ENCODE measurements around the gene ADAM17. TPM values are rescaled to one million over a fixed set of nuclear protein-coding genes. Genes with fewer than 3 reads are reported as not detected.

Gene ADAM17
- total RNA-seq, 3 donors from 2014 or later: 19.6 to 42.0 (median 21.6) TPM

DNA sequence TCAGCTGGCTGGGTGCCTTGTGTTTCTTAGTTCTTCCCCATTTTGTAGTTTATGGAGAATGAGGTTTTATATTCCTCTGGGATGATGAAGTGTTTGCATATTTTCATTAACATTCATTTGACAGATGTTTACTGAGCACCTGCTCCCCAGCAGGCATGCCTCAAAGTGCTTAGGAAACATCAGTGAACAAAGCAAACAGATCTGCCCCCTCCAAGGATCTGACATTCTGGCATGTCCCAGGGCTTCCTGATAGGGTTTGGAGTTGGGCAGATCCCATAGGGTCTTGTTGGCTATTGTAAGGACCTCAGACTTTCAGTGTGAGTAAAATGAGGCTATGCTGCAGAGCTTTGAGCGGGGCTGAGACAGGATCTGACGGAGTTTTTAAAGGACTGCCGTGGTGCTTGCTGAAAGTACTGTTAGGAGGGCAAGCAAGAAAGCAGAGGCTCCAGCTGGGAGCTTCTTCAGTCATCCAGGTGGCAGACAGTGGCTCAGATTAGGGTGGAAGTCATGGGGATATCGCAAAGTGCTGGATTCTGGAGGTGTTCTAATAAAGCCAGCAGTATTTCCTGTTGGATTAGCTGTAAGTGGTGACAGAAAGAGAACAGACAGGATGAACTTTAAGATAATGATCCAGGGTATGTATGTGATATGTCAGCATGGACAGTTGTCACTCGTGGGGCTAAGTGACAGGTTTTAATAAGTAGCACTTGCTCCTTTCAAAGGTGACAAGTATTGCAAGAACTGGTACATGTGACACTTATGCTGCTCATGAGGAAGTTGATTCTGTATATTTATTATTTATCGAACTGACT, 92.5 kb downstream of the ADAM17 start:
- peak in 1 of 2 donors; percentile 32 for ATAC-seq
- peaks cover 30% of the 10 kb centered on the region for H3K36me3 Mint-ChIP-seq (ENCODE audit: insufficient read depth)
- no peak for DNase-seq
- H3K9me3 Mint-ChIP-seq: no peaks in the 10 kb centered on the region
- H3K4me1 Mint-ChIP-seq (ENCODE audit: low read depth): no peaks in the 10 kb centered on the region
- H3K27me3 Mint-ChIP-seq (ENCODE audit: low read depth): no peaks in the 10 kb centered on the region
- no peak overlapping the region for H3K4me3 Mint-ChIP-seq

DNA sequence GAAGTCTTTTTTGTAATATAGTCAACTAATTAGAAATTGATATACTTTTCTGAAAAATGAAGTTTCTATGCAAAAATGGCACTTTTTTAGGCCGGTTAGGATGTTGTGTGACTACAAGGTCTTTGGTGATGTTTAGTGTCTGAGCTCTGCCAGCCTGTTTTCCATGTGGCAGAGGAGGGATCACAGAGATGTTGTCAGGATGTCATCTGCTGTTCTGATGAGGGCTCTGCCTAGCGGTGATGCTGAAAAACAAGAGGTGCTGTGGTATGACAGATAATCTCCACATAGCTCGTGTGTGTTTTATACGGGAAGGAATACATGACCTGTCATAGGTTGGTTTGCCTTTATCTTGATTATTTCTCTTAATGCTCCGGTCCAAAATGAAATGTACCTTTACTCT, 93.3 kb downstream of the ADAM17 start:
- H3K36me3 Mint-ChIP-seq (ENCODE audit: insufficient read depth): peaks cover 30% of the 10 kb centered on the region
- no peak overlapping the region for H3K4me3 Mint-ChIP-seq
- no peaks in the 10 kb centered on the region for H3K9me3 Mint-ChIP-seq
- DNase-seq: no peak
- no peak for ATAC-seq
- H3K27me3 Mint-ChIP-seq (ENCODE audit: low read depth): no peaks in the 10 kb centered on the region
- no peaks in the 10 kb centered on the region for H3K4me1 Mint-ChIP-seq (ENCODE audit: low read depth)

DNA sequence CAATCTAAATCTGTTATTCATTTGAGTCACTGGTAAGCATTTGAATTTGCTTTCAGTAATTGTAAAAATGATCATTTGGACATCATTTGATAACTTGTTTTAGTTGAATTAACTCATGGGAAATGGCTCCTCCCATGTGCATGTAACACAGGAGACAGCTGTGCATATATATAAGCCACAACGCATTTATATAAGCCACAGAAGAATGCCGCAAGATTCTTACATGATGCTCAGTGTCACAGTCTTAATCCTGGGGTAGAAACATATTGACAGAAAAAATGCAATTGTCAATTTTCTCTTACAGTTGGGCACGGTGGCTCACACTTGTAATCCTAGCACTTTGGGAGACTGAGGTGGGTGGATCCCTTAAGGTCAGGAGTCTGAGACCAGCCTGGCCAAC, 94.6 kb downstream of the ADAM17 start:
- H3K4me3 Mint-ChIP-seq: no peak overlapping the region
- no peaks in the 10 kb centered on the region for H3K27me3 Mint-ChIP-seq (ENCODE audit: low read depth)
- DNase-seq (no peak), ATAC-seq (no peak)
- peaks cover 27% of the 10 kb centered on the region for H3K36me3 Mint-ChIP-seq (ENCODE audit: insufficient read depth)
- no peaks in the 10 kb centered on the region for H3K4me1 Mint-ChIP-seq (ENCODE audit: low read depth)
- H3K9me3 Mint-ChIP-seq: no peaks in the 10 kb centered on the region

DNA sequence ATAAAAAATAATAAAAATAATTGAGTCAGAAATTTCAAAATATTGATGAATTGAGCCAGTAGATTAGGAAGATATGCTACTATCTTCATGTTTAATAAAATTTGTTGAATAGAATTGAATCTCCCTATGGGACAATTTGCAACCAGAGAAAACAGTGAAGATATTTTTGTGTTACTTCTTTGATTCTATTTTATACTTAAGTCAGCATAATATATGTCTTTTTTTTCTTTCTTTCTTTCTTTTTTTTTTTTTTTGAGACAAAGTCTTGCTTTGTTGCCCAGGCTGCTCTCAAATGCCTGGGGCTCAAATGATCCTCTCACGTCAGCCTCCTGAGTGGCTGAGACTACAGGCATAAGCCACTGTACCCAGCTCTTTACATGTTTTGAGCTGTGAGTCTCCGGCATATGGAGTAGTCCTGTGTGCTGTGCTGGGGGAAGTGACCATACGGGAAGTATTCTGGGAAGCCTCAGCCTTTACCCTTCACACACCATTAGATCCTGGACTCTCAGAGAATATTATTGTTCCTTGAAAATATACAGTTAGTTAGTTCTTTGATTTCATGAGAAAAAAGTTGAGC, 95.1 kb downstream of the ADAM17 start:
- H3K4me1 Mint-ChIP-seq (ENCODE audit: low read depth): no peaks in the 10 kb centered on the region
- peaks cover 22% of the 10 kb centered on the region for H3K36me3 Mint-ChIP-seq (ENCODE audit: insufficient read depth)
- no peak overlapping the region for H3K4me3 Mint-ChIP-seq
- ATAC-seq: no peak
- H3K27me3 Mint-ChIP-seq (ENCODE audit: low read depth): no peaks in the 10 kb centered on the region
- H3K9me3 Mint-ChIP-seq: no peaks in the 10 kb centered on the region
- no peak for DNase-seq

DNA sequence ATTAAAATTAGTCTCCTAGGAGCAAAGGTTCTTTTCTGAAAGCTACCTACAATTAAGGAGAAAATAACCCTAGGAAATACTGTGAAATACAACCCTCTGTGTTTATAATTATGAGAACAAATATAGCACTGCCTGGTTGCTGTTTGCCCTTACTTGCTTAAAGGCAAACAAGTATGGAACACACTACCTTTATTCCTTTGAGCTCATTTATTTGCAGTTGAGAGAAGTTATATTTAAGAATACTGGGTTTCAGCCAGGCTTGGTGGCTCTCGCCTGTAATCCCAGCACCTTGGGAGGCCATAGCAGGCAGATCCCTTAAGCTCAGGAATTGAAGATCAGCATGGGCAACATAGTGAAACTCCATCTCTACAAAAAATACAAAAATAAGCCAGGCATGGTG, 104.4 kb downstream of the ADAM17 start:
- Mint-ChIP-seq H3K27me3 (ENCODE audit: low read depth) (no peaks in the 10 kb centered on the region), H3K4me1 (ENCODE audit: low read depth) (no peaks in the 10 kb centered on the region), H3K4me3 (no peak overlapping the region), H3K9me3 (no peaks in the 10 kb centered on the region), H3K36me3 (ENCODE audit: insufficient read depth) (peaks cover 24% of the 10 kb centered on the region)
- ATAC-seq: no peak
- no peak for DNase-seq

GRCh38 chr2:9445089-9445488, 110.5 kb downstream of the ADAM17 start:
- no peaks in the 10 kb centered on the region for H3K27me3 Mint-ChIP-seq (ENCODE audit: low read depth)
- ATAC-seq (peak; percentile 73 to 79), DNase-seq (no peak)
- H3K36me3 Mint-ChIP-seq (ENCODE audit: insufficient read depth): peaks cover 38% of the 10 kb centered on the region
- H3K9me3 Mint-ChIP-seq: no peaks in the 10 kb centered on the region
- no peak overlapping the region for H3K4me3 Mint-ChIP-seq
- peaks cover 6% of the 10 kb centered on the region for H3K4me1 Mint-ChIP-seq (ENCODE audit: low read depth)

GRCh38 chr2:9443526-9443925, 112.1 kb downstream of the ADAM17 start:
- H3K27me3 Mint-ChIP-seq (ENCODE audit: low read depth): no peaks in the 10 kb centered on the region
- peaks cover 6% of the 10 kb centered on the region for H3K4me1 Mint-ChIP-seq (ENCODE audit: low read depth)
- H3K4me3 Mint-ChIP-seq: no peak overlapping the region
- ATAC-seq (no peak), DNase-seq (no peak)
- H3K9me3 Mint-ChIP-seq: no peaks in the 10 kb centered on the region
- peaks cover 42% of the 10 kb centered on the region for H3K36me3 Mint-ChIP-seq (ENCODE audit: insufficient read depth)

- DNase-seq (no peak), ATAC-seq (no peak)
- Mint-ChIP-seq H3K27me3 (ENCODE audit: low read depth) (no peaks in the 10 kb centered on the region), H3K36me3 (ENCODE audit: insufficient read depth) (peaks cover 52% of the 10 kb centered on the region), H3K9me3 (no peaks in the 10 kb centered on the region), H3K4me3 (no peak overlapping the region), H3K4me1 (ENCODE audit: low read depth) (peaks cover 6% of the 10 kb centered on the region)
Measured at GRCh38 chr2:9441556-9441955, 114.1 kb downstream of the ADAM17 start.

DNA sequence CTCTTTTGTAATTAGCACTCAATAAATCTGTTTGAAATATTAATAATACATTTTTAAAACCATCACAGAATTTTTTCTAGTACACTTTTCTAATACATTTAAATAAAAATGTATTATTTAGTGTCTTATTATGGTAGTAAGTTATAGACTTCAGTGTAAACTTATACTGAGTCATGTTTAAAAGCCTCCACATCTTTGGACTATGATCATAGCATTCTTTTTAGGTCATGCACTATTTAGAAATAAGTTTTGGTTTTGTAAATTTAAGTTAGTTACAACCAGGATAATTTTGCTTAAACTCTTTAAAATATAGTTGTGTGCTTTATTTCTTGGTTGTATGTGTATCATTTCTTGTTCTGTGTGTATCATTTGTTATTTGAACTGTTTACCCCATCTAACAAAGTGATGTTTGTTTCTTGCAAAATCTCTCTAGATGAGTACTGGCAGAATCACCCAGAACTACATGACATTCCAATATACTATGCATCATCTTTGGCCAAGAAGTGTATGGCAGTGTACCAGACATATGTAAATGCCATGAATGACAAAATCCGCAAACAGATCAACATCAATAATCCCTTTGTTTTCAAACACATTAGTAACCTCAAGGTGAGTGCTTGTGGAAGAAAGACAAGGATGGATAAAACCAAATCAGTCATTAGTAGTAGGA, 115.4 kb downstream of the ADAM17 start:
- ATAC-seq (no peak), DNase-seq (no peak)
- H3K4me1 Mint-ChIP-seq (ENCODE audit: low read depth): peaks cover 2% of the 10 kb centered on the region
- peaks cover 49% of the 10 kb centered on the region for H3K36me3 Mint-ChIP-seq (ENCODE audit: insufficient read depth)
- H3K4me3 Mint-ChIP-seq: no peak overlapping the region
- no peaks in the 10 kb centered on the region for H3K9me3 Mint-ChIP-seq
- no peaks in the 10 kb centered on the region for H3K27me3 Mint-ChIP-seq (ENCODE audit: low read depth)

DNA sequence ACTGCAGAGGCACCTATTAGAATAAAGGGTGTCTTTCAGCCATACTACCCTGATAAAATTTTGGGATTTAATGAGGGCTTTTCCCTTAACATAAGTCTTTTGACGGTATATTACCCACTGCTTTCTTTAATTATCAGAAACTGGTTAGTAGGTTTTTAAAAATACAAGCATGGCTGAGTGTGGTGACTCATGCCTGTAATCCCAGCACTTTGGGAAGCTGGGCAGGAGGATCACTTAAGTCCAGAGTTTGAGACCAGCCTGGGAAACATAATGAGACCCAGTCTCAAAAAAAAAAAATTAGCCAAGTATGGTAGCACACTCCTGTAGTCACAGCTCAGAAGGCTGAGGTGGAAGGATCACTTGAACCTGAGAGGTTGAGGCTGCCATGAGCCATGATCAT, 116.1 kb downstream of the ADAM17 start:
- no peak overlapping the region for H3K4me3 Mint-ChIP-seq
- ATAC-seq (no peak), DNase-seq (no peak)
- no peaks in the 10 kb centered on the region for H3K27me3 Mint-ChIP-seq (ENCODE audit: low read depth)
- H3K36me3 Mint-ChIP-seq (ENCODE audit: insufficient read depth): peaks cover 46% of the 10 kb centered on the region
- no peaks in the 10 kb centered on the region for H3K4me1 Mint-ChIP-seq (ENCODE audit: low read depth)
- H3K9me3 Mint-ChIP-seq: no peaks in the 10 kb centered on the region

Other genes starting within 250 kb of the ADAM17 start
- 100 to 1,000 TPM in 2 of 3 donors, 10 to 100 TPM in 1; 90.2 to 137 (median 119) TPM for gene ITGB1BP1, start 132.3 kb downstream of the ADAM17 start, total RNA-seq
- 10 to 100 TPM; 61.8 to 66.6 (median 63.5) TPM for gene CPSF3, start 132.2 kb downstream of the ADAM17 start, total RNA-seq
- gene IAH1, start 81.3 kb downstream of the ADAM17 start, total RNA-seq: 10 to 100 TPM; 39.0 to 40.6 (median 40.3) TPM
- gene YWHAQ, start 75.2 kb upstream of the ADAM17 start, total RNA-seq: 100 to 1,000 TPM; 641 to 717 (median 687) TPM

All from activated T-cell treated with anti-CD3 and anti-CD28 coated beads, Interleukin-2, amount 50 U/mL, for 4 hours (primary cell).